Activated naive CD8-positive, alpha-beta T cell treated with anti-CD3 and anti-CD28 coated beads, Interleukin-2, amount 50 U/mL, for 16 hours (primary cell): ENCODE results near the gene LPXN.

Source experiments
- DNase-seq: peaks from one replicate; pipeline ENCODE4 v3.0.0-alpha.2; 2020; ENCODE audit warnings: low read depth, low spot score

Gene LPXN

DNA sequence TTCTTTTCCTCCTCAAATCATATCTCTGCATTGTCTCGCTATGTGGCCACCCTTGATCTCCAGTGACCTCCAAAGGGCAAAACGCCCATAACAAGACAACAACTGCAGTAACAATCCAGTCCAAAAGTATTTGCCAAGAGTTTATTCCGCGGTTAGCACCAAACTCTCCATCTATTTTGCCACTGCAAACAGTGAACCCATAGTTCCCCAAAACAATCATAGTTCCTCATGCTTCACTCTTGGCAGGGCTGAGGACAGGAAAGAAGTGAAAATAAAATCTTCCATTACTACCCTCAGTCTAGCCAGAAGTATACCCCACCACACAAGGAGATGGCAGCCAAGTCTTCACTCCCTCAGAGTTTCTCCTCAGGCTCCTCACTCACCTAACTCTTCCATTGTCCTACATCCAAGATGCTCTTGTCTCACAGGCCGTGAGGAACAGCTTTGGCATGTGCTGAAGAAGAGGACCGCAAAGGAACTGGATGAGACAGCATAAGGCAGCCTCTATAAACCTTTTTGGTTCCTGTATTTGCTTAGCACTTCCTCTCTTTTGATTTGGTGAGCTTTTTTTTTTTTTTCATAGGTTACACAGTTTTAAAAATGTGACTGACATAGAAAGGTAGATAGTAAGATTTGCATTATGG is at the start of gene LPXN:
TSS of gene LPXN (minus strand) at position 480 of the 644 bp plus-strand sequence. CDS start at position 396, 84 bp downstream.
- no peak for DNase-seq

DNA sequence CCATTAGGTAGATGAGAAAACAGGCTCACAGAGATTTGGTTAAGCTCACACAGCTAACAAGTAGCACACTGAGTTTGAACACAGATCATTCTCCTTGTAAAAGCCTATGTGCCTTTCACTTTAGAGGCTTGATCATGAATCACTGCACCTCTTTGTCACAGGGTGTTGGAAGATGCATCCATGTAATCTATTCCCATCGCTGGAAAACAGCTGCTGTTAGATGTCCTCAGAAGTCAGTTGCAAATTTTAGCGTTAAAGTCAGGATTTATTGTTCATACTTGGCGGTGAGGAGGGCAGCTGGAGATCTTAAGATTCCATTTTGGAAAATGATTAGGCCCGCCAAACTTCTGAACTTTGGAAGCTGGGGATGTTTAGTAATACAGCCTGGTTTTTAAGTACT is 49.4 kb upstream of the LPXN start:
- no peak for DNase-seq

DNA sequence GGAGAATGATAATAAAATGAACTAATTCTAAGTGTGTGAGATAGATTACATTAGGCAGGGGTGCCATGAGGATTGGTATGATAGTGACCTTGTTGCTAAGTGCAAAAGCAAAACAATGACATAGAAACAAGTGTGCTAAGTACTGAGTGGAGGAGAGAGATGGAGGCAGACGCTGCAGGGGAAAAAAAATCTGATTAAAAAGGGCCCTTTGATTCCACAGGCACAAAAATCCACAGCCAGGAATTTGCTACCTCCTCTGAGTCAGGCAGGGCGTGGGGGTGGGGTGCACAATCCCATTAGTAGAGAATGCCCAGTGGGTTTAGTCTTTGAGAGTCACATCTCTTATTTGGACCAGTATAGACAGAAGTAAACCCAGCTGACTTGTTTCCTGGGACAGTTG is 46.7 kb upstream of the LPXN start, which contains the start of gene CNTF:
TSS of gene CNTF (plus strand) at position 322 of the 400 bp plus-strand sequence. CDS start 88 bp downstream, outside the sequence.
- DNase-seq: no peak

DNA sequence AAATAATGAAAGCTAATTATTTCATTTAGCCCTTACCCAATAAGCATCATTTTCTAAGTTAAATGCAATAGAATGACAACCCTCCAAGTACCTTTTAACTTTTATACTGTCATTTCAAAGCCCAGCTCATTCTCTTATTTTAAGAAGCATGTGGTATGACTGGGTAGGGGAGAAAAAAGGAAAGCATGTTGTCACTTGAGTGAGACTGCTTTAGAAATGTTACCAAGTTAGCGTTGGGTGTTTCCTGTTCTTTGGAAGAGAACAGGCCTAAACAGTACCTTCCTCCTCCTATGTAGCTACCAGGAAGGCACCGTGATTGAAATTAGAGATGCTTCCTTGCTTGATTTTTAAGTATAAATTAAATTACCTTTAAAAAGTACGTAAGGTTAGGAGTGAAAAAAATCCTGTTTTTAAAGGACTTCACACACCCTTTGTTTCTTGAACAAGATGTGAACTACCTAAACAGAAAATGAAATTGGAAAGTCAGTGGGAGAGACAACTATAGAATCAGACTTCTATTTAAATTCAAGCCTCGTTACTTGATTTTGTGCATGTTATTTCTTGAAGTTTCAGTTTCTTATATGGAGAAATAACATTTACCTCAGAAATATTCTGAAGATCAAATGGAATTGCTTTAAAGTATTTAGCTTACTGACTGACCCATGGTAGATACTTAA is 46.1 kb upstream of the LPXN start:
- no peak for DNase-seq

DNA sequence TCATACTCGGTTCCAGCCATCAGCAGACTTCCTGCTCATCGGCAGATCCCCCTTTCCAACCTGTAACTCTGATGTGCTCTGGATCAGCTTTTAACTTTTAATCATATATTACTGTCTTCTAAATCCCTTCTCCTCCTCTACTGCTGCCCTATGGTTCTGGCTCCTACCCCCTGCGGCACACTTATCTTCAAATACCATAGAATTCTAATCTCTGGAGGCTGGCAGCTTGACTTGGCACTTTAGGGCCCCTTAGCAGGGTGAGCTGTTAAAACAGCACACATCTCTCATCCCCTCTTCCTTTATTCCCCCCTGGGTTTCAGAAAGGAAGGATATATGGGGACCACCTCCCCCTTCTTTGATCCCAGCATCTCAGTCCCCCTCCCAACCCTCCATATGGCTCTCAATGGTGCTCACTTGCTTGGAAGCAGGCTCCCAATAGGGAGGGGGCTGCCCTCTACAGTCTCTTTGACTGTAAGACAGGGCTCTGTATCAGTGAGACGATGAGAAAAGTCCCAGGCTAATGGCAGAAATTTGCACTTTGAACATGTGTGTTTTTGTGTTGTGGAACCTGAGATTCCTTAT is 42.4 kb upstream of the LPXN start:
- no peak for DNase-seq

DNA sequence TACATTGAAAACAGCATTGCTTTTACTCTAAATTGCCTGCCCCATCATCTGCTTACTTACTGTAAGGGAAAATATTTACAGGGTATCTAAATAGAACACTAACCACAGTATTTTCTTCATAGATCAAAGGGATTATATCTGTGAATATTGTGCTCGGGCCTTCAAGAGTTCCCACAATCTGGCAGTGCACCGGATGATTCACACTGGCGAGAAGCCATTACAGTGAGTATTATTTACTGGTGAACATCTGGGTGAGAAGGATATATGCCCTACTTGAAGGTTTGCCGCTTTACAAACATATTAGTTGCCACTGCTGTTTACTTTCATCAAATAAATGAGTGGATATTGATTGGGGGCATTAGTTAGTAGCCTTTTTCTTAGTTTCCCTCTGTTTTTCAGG is 40.9 kb upstream of the LPXN start:
- no peak for DNase-seq

DNA sequence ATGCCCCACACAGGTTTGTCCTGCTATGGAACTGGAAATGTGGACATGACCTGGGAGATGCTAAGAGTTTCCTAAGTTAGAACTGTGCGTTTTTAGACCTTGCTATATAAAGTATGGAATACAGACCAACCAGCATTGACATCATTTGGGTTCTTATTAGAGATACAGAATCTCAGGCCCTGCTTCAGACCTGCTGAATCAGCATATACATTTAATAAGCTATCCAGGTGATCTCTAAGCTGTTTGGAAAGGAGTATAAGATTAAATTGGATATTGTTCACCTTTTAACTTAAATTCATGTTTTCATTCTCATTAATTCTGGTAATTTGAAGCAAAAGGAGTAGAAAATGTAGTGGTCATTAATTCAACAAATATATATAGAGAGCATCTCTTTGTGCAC is 39.9 kb upstream of the LPXN start:
- DNase-seq: no peak

DNA sequence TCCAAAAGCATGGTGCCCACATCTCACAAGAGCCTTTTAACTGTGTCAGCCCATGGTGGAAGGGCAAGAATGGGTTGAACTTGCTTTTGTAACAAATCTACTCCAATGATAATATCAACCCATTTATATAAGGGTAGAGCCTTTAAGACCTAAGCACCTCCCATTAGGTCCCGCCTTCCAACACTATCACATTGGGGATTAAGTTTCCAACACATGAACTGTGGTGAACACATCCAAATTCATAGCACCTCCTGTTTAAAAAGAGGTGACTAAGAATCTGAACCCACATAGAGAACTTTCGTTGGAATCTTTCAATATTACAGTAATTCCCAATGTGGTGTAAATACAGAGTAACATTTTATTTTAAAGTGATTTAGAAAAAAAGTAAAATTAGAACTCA is 37.6 kb upstream of the LPXN start:
- no peak for DNase-seq

DNA sequence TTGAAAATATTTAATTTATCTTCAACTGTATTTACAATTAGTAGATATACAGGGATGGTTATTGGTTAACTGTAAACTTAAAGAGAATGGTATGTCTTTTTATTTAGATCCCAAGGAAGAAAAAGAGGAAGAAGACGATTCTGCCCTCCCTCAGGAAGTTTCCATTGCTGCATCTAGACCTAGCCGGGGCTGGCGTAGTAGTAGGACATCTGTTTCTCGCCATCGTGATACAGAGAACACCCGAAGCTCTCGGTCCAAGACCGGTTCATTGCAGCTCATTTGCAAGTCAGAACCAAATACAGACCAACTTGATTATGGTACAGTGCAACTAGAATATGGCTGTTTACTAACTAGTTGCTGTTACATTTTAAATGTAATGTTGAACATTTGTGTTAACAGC is 34.1 kb upstream of the LPXN start:
- no peak for DNase-seq

DNA sequence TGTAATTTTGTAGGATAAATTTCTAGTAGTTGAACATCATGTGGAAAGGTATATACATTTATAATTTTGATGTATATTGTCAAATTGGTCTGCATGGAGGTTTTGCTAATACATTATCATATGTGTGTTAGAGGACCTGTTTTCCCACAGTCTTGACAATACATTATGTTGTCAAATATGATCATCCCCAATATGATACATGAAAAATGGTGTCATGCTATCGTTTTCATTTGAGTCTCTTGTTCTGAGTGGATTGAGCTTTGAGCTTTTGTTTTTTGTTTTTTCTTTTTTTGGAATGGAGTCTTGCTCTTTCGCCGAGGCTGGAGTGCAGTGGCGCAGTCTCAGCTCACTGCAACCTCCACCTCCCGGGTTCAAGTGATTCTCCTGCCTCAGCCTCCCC is 32.7 kb upstream of the LPXN start:
- no peak for DNase-seq

DNA sequence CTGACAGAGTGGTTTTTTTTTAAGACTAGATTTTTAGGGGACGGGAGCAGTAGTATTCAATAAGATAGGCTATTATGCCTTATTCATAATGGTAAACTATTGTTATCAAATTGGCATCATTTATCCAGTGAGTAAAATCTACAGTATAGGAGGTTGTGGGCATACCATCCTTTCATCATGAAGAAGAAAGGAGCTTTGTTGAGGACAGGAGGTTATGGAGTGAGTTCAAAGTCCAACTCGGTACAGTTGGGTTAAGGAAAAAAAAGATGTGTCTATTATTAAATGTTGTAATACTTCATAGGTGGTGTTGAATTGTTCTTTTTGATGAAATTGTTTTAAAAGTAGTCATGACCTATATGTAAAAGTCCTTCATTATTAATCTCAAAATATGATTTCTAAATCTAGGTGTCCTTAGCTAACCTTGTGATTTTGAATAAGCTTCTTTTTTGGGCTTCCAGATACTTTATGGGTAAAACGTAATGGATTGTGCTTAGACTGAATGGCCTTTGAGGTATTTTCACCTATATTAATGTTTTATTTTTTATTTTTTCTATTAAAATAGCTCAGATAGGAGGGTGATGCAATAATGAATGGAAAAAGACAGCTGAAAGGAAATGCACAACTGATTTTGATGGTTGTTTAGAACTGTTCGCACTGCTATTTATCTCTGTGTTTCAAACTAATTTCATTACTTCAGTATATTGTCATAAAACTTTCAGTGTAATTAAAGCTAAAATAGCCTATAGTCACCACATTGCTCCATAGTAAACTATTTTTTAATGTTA is 31.5 kb upstream of the LPXN start:
- no peak for DNase-seq

DNA sequence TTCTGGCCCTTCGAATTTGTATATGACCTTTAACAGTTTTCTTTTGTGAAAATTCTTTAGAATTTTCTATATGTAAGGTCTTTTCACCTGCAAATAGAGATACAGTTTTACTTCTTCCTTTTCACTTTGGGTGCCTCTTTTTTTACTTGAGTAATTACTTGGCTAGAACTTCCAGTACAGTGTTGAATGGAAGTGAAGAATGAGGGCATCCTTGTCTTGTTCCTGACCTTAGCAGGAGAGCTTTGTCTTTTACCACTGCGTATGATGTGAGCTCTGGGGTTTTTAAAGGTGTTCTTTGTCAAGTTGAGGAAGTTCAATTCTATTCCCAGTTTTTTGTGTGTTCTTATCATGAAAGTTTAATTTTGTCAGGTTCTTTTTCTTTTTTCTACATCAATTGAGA is 24.9 kb upstream of the LPXN start:
- DNase-seq: no peak

DNA sequence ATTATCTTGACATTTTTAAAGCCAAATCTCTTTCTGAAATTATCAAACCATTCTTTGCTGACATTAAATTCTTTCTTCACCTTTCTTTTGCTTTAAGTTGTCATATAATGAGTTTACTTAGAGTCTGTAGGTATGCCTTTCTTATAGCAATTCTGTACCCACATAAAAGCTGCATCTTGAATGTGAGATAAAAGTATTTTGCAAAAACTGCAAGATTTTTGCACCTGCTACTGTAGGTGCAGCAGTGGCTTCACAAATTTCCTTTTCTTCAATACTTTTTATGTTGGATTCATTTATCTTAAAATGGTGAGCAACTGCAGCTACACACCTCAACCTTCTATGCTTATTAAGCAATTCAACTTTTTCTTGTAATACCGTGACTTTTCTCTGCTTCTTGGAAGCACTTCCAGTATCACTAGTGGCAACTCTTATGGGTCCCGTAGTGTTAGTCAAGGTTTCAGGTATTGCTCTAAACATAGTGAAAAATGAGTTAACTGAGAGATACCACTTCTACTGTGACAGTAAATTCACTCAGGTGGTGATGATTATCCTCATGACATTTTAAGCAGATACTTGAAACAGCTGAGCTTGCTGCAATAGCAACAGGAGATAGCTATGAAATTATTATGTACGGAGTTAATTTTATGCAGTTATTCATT is 22.0 kb upstream of the LPXN start:
- DNase-seq: no peak

DNA sequence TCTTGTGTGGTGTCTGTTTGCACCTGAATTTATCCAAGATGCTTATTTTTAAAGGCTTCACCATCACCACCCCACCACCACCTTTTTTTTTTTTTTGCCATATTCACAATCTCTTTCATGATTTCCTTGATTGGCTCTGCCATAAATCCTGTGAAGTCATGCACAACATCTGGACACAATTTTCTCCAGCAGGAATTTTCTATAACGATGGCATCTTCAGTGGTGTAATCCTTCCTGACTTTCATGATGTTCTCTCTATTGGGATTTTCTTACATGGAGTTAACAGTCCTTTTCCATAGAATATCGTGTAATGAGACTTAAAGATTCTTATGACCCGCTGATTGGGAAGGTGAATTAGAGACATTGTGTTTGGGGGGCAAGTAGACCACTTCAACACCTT is 21.0 kb upstream of the LPXN start:
- no peak for DNase-seq

DNA sequence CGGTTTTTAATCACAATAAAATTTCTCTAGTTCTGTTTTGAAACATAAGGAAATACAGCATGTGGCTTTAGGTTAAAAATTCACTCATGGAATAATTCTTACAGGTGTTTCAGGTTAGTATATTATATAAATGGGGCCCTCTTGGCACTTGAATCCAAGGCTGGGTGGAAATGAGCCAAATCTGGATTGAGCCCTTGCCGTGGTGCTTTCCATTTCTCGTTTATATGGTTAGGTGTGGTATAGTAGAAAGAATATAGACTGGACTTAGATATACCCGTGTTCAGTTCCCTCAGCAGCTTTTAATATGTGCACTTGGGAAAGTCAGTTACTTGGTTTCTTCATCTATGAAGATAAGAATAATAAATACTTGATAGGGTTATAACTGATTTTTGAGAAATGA is 19.2 kb upstream of the LPXN start:
- DNase-seq: no peak

DNA sequence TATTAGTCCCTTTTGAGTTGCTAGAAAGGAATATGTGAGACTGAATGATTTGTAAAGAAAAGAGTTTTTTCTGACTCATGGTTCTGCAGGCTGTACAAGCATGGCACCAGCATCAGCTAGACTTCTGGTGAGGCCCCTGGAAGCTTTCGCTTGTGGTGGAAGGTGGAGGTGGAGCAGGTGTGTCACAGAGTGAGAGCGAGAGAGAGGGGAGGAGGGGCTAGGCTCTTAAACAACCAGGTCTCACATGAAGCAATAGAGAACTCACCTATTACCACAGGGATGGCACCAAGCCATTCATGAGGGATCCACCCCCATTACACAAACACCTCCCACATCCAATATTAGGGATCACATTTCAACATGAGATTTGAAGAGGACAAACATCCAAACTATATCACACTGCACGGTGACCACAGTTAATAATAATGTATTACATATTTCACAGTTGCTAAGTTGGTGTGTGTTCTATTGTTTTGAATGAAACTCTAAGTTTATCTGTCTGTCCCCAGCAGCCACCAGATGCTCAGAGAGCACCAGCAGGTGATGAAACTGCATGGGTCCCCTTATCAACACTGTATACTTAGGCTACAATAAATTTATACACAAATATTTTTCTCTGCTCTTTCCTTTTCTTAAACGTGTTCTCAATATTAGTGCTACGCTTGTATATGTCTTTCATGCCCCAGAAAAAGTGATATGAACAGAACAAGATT is 17.3 kb upstream of the LPXN start:
- DNase-seq: peak; percentile 47

DNA sequence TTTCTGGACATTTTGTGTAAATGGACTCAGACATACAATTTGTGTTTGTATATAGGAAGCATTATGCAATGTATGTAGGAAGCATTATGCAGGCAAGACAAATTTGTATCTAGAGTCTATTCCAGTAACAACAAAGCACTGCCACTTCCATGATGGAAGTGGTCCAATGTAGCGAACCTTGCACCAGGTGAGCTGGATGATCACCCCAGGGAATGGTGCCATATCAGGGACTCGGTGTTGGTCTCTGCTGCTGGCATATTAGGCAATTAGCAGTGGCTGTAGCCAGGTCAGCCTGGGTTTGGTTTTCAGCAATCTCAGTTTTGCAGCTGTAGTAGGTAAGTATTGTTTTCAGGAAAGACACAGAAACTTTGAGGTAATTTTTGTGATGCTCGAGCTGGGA is 16.0 kb upstream of the LPXN start:
- DNase-seq: no peak

DNA sequence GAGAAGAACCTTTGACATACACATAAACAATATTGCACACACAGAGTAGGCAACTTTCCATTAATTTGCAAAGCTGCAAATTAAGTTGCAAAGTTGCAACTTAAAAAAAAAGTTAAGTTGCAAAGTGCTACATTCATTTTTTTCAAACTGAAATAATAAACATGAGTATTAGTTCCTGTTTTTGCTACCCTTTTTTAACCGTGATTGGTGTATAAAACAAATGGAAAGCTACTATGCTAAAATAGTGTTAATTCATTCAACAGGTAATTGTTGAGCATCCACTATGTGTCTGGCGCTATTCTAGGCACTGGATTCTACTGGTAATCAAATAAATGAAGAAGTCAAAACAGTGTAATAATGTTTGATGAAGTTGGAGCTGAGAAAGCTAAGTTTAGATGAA is 11.3 kb upstream of the LPXN start:
- DNase-seq: no peak

DNA sequence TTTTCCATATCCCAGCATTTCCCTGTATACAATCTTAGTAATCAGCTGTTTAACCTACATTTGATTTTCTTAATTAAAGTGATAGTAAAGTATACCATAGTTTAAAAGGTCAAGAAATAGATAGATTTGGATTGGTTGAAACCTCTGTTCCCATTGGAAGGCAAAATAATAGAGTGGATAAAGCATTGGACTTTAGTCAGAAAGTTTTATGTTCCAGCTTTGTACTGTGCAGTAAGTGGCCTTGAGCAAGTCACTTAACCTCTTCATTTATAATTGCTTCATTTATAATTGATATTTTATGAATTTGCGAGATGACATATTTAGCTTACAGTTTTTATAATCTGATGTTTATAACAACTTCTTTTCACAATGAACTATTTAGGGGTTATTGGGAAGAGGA is 6.8 kb upstream of the LPXN start:
- no peak for DNase-seq

DNA sequence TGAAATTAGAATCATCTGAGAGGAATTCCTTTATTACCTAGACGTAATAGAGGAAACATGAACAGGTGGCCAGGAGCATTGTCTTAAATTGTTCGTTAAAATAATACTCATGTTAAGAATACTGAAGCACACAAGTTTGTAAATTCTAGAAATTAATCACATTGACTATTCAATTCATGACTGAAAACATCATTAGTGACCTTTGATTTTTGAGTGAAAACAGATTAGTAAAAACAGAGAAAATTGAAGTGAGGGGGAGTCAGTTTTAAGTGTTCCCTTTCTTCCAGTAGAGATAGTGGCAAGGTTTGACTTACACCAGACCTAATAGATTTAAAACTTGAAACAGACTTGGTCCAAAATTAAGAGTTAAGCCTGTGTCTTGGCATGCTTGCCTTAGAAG is 4.7 kb upstream of the LPXN start:
- DNase-seq: no peak
